K562 (cell line): ENCODE data around the gene DSTYK. TPM values are rescaled to one million over a fixed set of nuclear protein-coding genes. Genes with fewer than 3 reads are reported as not detected.
A peak's percentile ranks its signal among the peaks of the same experiment; 100 is the strongest.

Source experiments
- ARID2 ChIP-seq: fragments of 450-650 bp; IDR thresholded peaks from 2 replicates; pipeline ENCODE4 v1.6.1; 2017; ENCODE audit warnings: antibody characterized with exemption, mild to moderate bottlenecking
- BCL6 ChIP-seq: fragments of 250-450 bp; sonication (Bioruptor Pico); IDR thresholded peaks from 2 replicates; pipeline ENCODE4 v1.4.0; 2020
- BRD4 ChIP-seq: fragments of 200-600 bp; sonication (generic); IDR thresholded peaks from 2 replicates; pipeline ENCODE4 v1.6.1; 2017; ENCODE audit warnings: inconsistent platforms
- ETS2 ChIP-seq: IDR thresholded peaks from 2 replicates; pipeline ENCODE4 v1.6.1; 2016; ENCODE audit warnings: borderline replicate concordance, missing genetic modification characterization, mild to moderate bottlenecking, moderate library complexity, missing compliant biosample characterization; ENCODE audit not compliant: poor library complexity, severe bottlenecking
- MTF1 ChIP-seq: fragments of 250-450 bp; sonication (Bioruptor Pico); IDR thresholded peaks from 2 replicates; pipeline ENCODE4 v1.9.0; 2021; ENCODE audit warnings: moderate library complexity, mild to moderate bottlenecking, inconsistent platforms, borderline replicate concordance
- POLR3A ChIP-seq: IDR thresholded peaks from 2 replicates; pipeline ENCODE4 v1.6.1; 2011; ENCODE audit warnings: borderline replicate concordance, mild to moderate bottlenecking, moderate library complexity; ENCODE audit not compliant: insufficient read length, insufficient read depth; ENCODE audit errors: extremely low read depth
- SETDB1 ChIP-seq: IDR thresholded peaks from one replicate; pipeline ENCODE4 v1.6.1; 2012; ENCODE audit warnings: low read length, control low read depth, inconsistent platforms
- SIN3A ChIP-seq, 2 experiments: fragments of 150-350 bp in 1 of 2; IDR thresholded peaks; 2 replicates each; pipeline ENCODE4 v1.6.1; 2011 to 2016; ENCODE audit warnings: borderline replicate concordance in 2 of 2, low read depth in 2 of 2, low read length in 2 of 2, mild to moderate bottlenecking in 2 of 2, moderate library complexity in 2 of 2; ENCODE audit not compliant: control insufficient read depth in 1 of 2
- SMC3 ChIP-seq: conservative IDR thresholded peaks from 2 replicates; pipeline ENCODE4 v1.6.1; 2011; ENCODE audit warnings: low read depth, low read length, improper control_type of control experiment; ENCODE audit not compliant: insufficient read depth
- SOX6 ChIP-seq: fragments of 450-650 bp; IDR thresholded peaks from 2 replicates; pipeline ENCODE4 v1.6.1; 2014; ENCODE audit warnings: mild to moderate bottlenecking
- SREBF2 ChIP-seq: sonication (generic); formaldehyde crosslinking; IDR thresholded peaks from 2 replicates; pipeline ENCODE4 v1.4.0; 2020; ENCODE audit warnings: mild to moderate bottlenecking, missing genetic modification reagents
- ZC3H8 ChIP-seq: fragments of 450-650 bp; IDR thresholded peaks from 2 replicates; pipeline ENCODE4 v1.6.1; 2017
- ZNF695 ChIP-seq: fragments of 450-650 bp; formaldehyde crosslinking; IDR thresholded peaks from 2 replicates; pipeline ENCODE4 v1.4.0; 2020; ENCODE audit warnings: mild to moderate bottlenecking, moderate library complexity
- polyA plus RNA-seq, 8 experiments: library from polyadenylated mRNA; depleted of rRNA in 4 of 8; stranded (reverse) in 5 of 8; unstranded in 3 of 8; fragments of >200 nt; fragmentation: Nextera tagmentation in 2 of 8; fragmentation: Illumina TruSeq in 1 of 8; extraction: Ambion mirVana in 2 of 8; extraction: Trizol in 1 of 8; gene quantifications; 2 replicates each; pipeline versions ENCODE4 v1.2.1 to v1.2.3, GENCODE V29; 2011 to 2014; ENCODE audit warnings: inconsistent platforms in 1 of 8, missing spikeins in 1 of 8
- total RNA-seq, 7 experiments: library from RNA; depleted of rRNA in 6 of 7; stranded (reverse); fragments of >200 nt in 6 of 7; fragmentation: Illumina TruSeq in 2 of 7; extraction: Trizol in 2 of 7; gene quantifications; 2 replicates each; pipeline versions ENCODE4 v1.2.1 to v1.2.3, GENCODE V29; 2011 to 2021; ENCODE audit warnings: low replicate concordance in 1 of 7
- TF ChIP-seq, protein P1 (sequence below): fragments of 250-450 bp; sonication (Bioruptor Pico); IDR thresholded peaks from 2 replicates; pipeline ENCODE4 v1.5.0; 2021; ENCODE audit warnings: mild to moderate bottlenecking, moderate library complexity
- TF ChIP-seq, protein P2 (sequence below): sonication (generic); formaldehyde crosslinking; IDR thresholded peaks from 2 replicates; pipeline ENCODE4 v1.8.0; 2022; ENCODE audit warnings: mild to moderate bottlenecking, missing genetic modification reagents
- TF ChIP-seq, protein P3 (sequence below): fragments of 450-650 bp; IDR thresholded peaks from 2 replicates; pipeline ENCODE4 v1.7.0; 2016; ENCODE audit warnings: borderline replicate concordance
- TF ChIP-seq, protein P4 (sequence below): sonication (generic); formaldehyde crosslinking; IDR thresholded peaks from 2 replicates; pipeline ENCODE4 v1.8.0; 2022; ENCODE audit warnings: mild to moderate bottlenecking, low read depth, missing genetic modification reagents
- TF ChIP-seq, protein P5 (sequence below): IDR thresholded peaks from 2 replicates; pipeline ENCODE4 v1.6.1; 2012; ENCODE audit warnings: low read depth, low read length, improper control_type of control experiment, borderline replicate concordance

The DSTYK gene
- total and polyA plus RNA-seq, 9 of the 15 experiments (the other 6 are each of a cell fraction or from before 2014, with no cell fraction given), result 4.2 to 7.1 (median 6.2) TPM

DNA sequence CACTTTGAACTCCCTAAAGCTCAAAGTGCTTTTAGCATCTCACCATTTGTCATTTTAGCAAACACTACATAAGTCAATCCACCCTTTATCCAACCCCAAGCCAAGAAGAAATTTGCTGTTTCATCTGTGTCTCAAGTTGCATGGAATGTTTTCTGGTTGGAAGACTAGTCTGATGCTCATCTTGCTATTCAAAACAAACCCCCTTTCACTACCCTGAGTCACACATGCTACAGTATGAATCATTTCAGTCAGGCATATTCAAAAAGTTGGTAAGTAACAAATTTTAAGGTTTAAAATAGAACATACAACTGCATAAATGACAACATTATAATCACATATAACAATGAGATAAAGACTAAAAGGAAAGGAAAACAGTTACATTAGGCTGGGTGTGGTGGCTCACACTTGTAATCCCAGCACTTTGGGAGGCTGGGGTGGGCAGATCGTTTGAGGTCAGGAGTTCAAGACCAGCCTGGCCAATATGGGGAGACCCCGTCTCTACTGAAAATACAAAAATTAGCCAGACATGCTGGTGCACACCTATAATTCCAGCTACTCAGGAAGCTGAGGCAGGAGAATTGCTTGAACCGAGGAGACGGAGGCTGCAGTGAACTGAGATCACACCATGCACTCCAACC lies 38.7 kb downstream of the DSTYK start (continued):
- TF ChIP-seq, protein P1, sequence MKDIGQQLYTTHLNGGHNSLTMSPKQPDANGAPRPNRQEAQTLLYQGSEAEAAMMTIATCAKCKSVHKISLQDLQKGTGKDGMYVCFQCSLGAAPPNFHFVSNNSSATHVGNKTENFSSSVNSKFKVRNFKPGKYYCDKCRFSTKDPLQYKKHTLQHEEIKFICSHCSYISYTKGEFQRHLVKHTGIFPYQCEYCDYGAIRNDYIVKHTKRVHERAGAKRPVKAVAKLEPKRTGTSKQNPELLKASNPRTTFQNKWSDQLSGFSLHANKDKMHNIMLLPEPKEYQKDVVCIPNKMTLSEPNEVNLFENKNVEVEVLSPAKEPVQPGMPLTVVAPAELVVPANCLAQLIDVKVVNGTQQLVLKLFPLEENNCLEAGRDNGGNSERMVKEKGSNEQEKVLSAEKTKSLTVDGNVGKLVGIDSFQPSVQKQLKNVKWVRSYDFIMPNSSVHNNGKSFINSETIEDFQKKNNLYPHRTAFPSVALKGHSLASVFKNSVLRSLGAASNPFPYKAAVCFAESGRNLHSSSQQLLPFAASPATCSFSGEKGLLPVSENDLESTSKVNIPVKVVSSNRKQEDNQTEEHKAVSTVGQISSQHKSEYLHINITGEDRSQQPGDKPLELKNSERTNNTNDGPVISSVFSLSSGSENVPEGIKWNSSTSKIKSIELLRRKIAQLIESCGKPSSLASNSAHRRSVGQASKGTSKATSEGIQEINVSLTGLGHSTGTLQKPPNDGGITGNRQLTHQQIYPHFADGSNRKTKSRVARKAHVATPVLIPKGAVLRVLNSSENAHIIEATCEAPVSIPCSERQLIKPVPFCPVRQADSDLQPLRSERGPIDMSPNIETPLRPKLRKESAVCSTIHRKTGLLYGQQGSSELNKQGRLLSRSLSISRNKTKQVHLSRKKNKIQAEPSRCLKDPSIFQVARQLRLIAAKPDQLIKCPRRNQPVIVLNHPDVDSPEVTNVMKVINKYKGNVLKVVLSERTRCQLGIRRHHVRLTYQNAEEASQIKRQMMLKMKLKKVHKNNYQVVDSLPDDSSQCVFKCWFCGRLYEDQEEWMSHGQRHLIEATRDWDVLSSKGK (CRISPR knock-in tag), result no peak
- TF ChIP-seq, protein P2, sequence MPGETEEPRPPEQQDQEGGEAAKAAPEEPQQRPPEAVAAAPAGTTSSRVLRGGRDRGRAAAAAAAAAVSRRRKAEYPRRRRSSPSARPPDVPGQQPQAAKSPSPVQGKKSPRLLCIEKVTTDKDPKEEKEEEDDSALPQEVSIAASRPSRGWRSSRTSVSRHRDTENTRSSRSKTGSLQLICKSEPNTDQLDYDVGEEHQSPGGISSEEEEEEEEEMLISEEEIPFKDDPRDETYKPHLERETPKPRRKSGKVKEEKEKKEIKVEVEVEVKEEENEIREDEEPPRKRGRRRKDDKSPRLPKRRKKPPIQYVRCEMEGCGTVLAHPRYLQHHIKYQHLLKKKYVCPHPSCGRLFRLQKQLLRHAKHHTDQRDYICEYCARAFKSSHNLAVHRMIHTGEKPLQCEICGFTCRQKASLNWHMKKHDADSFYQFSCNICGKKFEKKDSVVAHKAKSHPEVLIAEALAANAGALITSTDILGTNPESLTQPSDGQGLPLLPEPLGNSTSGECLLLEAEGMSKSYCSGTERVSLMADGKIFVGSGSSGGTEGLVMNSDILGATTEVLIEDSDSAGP (CRISPR knock-in tag), result no peak
- TF ChIP-seq, protein P3, sequence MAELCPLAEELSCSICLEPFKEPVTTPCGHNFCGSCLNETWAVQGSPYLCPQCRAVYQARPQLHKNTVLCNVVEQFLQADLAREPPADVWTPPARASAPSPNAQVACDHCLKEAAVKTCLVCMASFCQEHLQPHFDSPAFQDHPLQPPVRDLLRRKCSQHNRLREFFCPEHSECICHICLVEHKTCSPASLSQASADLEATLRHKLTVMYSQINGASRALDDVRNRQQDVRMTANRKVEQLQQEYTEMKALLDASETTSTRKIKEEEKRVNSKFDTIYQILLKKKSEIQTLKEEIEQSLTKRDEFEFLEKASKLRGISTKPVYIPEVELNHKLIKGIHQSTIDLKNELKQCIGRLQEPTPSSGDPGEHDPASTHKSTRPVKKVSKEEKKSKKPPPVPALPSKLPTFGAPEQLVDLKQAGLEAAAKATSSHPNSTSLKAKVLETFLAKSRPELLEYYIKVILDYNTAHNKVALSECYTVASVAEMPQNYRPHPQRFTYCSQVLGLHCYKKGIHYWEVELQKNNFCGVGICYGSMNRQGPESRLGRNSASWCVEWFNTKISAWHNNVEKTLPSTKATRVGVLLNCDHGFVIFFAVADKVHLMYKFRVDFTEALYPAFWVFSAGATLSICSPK, result no peak
- TF ChIP-seq SOX6 (0 out of 2 replicates have a peak, but pooled peaks have one; percentile 14), ARID2 (no peak), POLR3A (no peak), SIN3A (IDR thresholded peaks at IDR 0.05; ENCODE audit: borderline replicate concordance in 2 of 2, control insufficient read depth in 1 of 2, low read depth in 2 of 2, low read length in 2 of 2) (no peak), ETS2 (tag) (no peak), ZC3H8 (no peak), BRD4 (no peak), SMC3 (no peak), SREBF2 (CRISPR knock-in tag) (no peak), SETDB1 (no peak), ZNF695 (CRISPR knock-in tag) (no peak), MTF1 (no peak), BCL6 (CRISPR knock-in tag) (no peak)
- TF ChIP-seq, protein P4, sequence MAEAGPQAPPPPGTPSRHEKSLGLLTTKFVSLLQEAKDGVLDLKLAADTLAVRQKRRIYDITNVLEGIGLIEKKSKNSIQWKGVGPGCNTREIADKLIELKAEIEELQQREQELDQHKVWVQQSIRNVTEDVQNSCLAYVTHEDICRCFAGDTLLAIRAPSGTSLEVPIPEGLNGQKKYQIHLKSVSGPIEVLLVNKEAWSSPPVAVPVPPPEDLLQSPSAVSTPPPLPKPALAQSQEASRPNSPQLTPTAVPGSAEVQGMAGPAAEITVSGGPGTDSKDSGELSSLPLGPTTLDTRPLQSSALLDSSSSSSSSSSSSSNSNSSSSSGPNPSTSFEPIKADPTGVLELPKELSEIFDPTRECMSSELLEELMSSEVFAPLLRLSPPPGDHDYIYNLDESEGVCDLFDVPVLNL (CRISPR knock-in tag), result no peak
- TF ChIP-seq, protein P5, sequence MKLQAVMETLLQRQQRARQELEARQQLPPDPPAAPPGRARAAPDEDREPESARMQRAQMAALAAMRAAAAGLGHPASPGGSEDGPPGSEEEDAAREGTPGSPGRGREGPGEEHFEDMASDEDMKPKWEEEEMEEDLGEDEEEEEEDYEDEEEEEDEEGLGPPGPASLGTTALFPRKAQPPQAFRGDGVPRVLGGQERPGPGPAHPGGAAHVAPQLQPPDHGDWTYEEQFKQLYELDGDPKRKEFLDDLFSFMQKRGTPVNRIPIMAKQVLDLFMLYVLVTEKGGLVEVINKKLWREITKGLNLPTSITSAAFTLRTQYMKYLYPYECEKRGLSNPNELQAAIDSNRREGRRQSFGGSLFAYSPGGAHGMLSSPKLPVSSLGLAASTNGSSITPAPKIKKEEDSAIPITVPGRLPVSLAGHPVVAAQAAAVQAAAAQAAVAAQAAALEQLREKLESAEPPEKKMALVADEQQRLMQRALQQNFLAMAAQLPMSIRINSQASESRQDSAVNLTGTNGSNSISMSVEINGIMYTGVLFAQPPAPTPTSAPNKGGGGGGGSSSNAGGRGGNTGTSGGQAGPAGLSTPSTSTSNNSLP, result peak; percentile 84; the same call in 1 of the 2 replicates
